Measurements from ENCODE around the gene DPM3. TPM values are rescaled to one million over a fixed set of nuclear protein-coding genes. Genes with fewer than 3 reads are reported as not detected.
A peak's percentile ranks its signal among the peaks of the same experiment; 100 is the strongest.

DPM3 gene
- total and polyA plus RNA-seq, 2 of the 13 experiments (the other 11 are each of a cell fraction or from before 2014, with no cell fraction given) = 23.2 to 53.4 TPM

GRCh38 chr1:155126556-155127104 is 13.7 kb downstream of the DPM3 start (continued):
- TF ChIP-seq ZNF232 (CRISPR knock-in tag; IDR thresholded peaks at IDR 0.05; ENCODE audit: borderline replicate concordance) (no peak), ZNF136 (CRISPR knock-in tag; IDR thresholded peaks at IDR 0.05; ENCODE audit: low read depth) (no peak), ZNF569 (CRISPR knock-in tag; IDR thresholded peaks at IDR 0.05; ENCODE audit: borderline replicate concordance) (no peak), E2F2 (CRISPR knock-in tag; IDR thresholded peaks at IDR 0.05; ENCODE audit: borderline replicate concordance) (no peak), TAF15 (IDR thresholded peaks at IDR 0.05; ENCODE audit: low read depth, low read length, poor library complexity, severe bottlenecking) (no peak), AHR (CRISPR knock-in tag; IDR thresholded peaks at IDR 0.05) (no peak), CENPX (CRISPR knock-in tag; IDR thresholded peaks at IDR 0.05) (no peak), NAIF1 (CRISPR knock-in tag; IDR thresholded peaks at IDR 0.05; ENCODE audit: borderline replicate concordance) (no peak), TOPORS (CRISPR knock-in tag; IDR thresholded peaks at IDR 0.05) (0 out of 2 replicates have a peak, but pooled peaks have one; percentile 63), ZNF772 (CRISPR knock-in tag; IDR thresholded peaks at IDR 0.05) (no peak), NR1H2 (CRISPR knock-in tag; IDR thresholded peaks at IDR 0.05; ENCODE audit: borderline replicate concordance, low read depth) (no peak), PRDM10 (CRISPR knock-in tag; IDR thresholded peaks at IDR 0.05; ENCODE audit: low read depth) (no peak), CHCHD3 (CRISPR knock-in tag; IDR thresholded peaks at IDR 0.05) (no peak), MBNL3 (CRISPR knock-in tag; conservative IDR thresholded peaks at IDR 0.05) (no peak), PBX3 (CRISPR knock-in tag; IDR thresholded peaks at IDR 0.05; ENCODE audit: borderline replicate concordance) (no peak), HNRNPLL (IDR thresholded peaks at IDR 0.05; ENCODE audit: low read depth, low read length, poor library complexity, severe bottlenecking) (no peak), ZNF468 (CRISPR knock-in tag; IDR thresholded peaks at IDR 0.05) (no peak), ZHX1 (CRISPR knock-in tag; IDR thresholded peaks at IDR 0.05; ENCODE audit: low read depth) (no peak)
- TF ChIP-seq, protein P1, sequence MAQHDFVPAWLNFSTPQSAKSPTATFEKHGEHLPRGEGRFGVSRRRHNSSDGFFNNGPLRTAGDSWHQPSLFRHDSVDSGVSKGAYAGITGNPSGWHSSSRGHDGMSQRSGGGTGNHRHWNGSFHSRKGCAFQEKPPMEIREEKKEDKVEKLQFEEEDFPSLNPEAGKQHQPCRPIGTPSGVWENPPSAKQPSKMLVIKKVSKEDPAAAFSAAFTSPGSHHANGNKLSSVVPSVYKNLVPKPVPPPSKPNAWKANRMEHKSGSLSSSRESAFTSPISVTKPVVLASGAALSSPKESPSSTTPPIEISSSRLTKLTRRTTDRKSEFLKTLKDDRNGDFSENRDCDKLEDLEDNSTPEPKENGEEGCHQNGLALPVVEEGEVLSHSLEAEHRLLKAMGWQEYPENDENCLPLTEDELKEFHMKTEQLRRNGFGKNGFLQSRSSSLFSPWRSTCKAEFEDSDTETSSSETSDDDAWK (CRISPR knock-in tag; IDR thresholded peaks at IDR 0.05) = no peak
